Subcutaneous abdominal adipose tissue (tissue), 5 donors: Measurements from ENCODE around the gene GOLGA8B.
"Not testable (repeated sequence)": the region's sequence is repeated elsewhere in the genome, so short reads cannot be mapped to it uniquely, and the experiment has no call there.

Source experiments
- H3K27ac ChIP-seq: one replicate; pipeline ENCODE4 v1.7.0; 2013; ENCODE audit warnings: low read depth, mild to moderate bottlenecking, inconsistent platforms, low read length, moderate library complexity
- H3K27me3 ChIP-seq, 5 donors: one replicate each; pipeline ENCODE4 v1.7.0; 2013; ENCODE audit warnings: low read length in 5 of 5, inconsistent platforms in 1 of 5; ENCODE audit not compliant: control insufficient read depth in 5 of 5, insufficient read depth in 4 of 5
- H3K36me3 ChIP-seq, 5 donors: one replicate each; pipeline ENCODE4 v1.7.0; 2013; ENCODE audit warnings: low read length in 5 of 5; ENCODE audit not compliant: control insufficient read depth in 5 of 5, insufficient read depth in 5 of 5
- H3K4me1 ChIP-seq, 5 donors: one replicate each; pipeline ENCODE4 v1.7.0; 2013; ENCODE audit warnings: low read length in 5 of 5, mild to moderate bottlenecking in 3 of 5, moderate library complexity in 1 of 5; ENCODE audit not compliant: control insufficient read depth in 5 of 5, insufficient read depth in 5 of 5
- H3K4me3 ChIP-seq, 5 donors: one replicate each; pipeline ENCODE4 v1.7.0; 2013; ENCODE audit warnings: low read length in 5 of 5, low read depth in 1 of 5
- H3K9ac ChIP-seq, 5 donors: one replicate each; pipeline ENCODE4 v1.7.0; 2013; ENCODE audit warnings: low read length in 5 of 5, mild to moderate bottlenecking in 4 of 5, moderate library complexity in 3 of 5
- H3K9me3 ChIP-seq, 5 donors: one replicate each; pipeline ENCODE4 v1.7.0; 2013; ENCODE audit warnings: low read length in 5 of 5; ENCODE audit not compliant: control insufficient read depth in 5 of 5
- donor health status: healthy.
- donor health status: healthy.
- donor health status: healthy.
- donor health status: healthy.
- donor health status: healthy.

Gene GOLGA8B

GRCh38 chr15:34582461-34583371, 735 bp downstream of the GOLGA8B start:
- Histone ChIP-seq H3K9me3 (no peaks in the 10 kb centered on the region), H3K36me3 (no peaks in the 10 kb centered on the region), H3K4me3 (peak overlapping the region; percentile 69 to 85 (median 73)), H3K27ac (no peak overlapping the region), H3K27me3 (peaks cover 0 to 4% (median 0%) of the 10 kb centered on the region in 5 donors), H3K9ac (peak overlapping the region in 3 of 5 donors; percentile 66 to 75 (median 70)), H3K4me1 (peaks cover 2 to 27% (median 24%) of the 10 kb centered on the region in 5 donors)

- peaks cover 2 to 27% (median 24%) of the 10 kb centered on the region in 5 donors for H3K4me1 ChIP-seq
- peak overlapping the region in 3 of 5 donors; percentile 66 to 75 (median 70) for H3K9ac ChIP-seq
- not testable (repeated sequence) for H3K27ac ChIP-seq, H3K9me3 ChIP-seq, H3K36me3 ChIP-seq, H3K27me3 ChIP-seq
- peak overlapping the region; percentile 69 to 85 (median 73) for H3K4me3 ChIP-seq
These were observed 1.6 kb downstream of the GOLGA8B start for GRCh38 chr15:34581687-34582460.

- Histone ChIP-seq H3K9me3 (no peaks in the 10 kb centered on the region), H3K27me3 (peaks cover 0 to 4% (median 0%) of the 10 kb centered on the region in 5 donors), H3K36me3 (no peaks in the 10 kb centered on the region), H3K27ac (no peak overlapping the region), H3K4me3 (no peak overlapping the region), H3K9ac (no peak overlapping the region), H3K4me1 (peaks cover 2 to 27% (median 24%) of the 10 kb centered on the region in 5 donors)
These were observed 2.4 kb downstream of the GOLGA8B start for GRCh38 chr15:34581043-34581365.

GRCh38 chr15:34580251-34581042, 3.0 kb downstream of the GOLGA8B start:
- not testable (repeated sequence) for H3K9ac ChIP-seq, H3K27me3 ChIP-seq, H3K9me3 ChIP-seq, H3K36me3 ChIP-seq, H3K27ac ChIP-seq, H3K4me3 ChIP-seq
- H3K4me1 ChIP-seq: peaks cover 2 to 27% (median 24%) of the 10 kb centered on the region in 5 donors

GRCh38 chr15:34578283-34578674, 5.2 kb downstream of the GOLGA8B start:
- Histone ChIP-seq H3K9me3 (no peaks in the 10 kb centered on the region), H3K9ac (no peak overlapping the region), H3K4me1 (peaks cover 2 to 15% (median 12%) of the 10 kb centered on the region in 5 donors), H3K27ac (no peak overlapping the region), H3K4me3 (no peak overlapping the region), H3K27me3 (peaks cover 0 to 3% (median 0%) of the 10 kb centered on the region in 5 donors), H3K36me3 (no peaks in the 10 kb centered on the region)

- peaks cover 2 to 11% (median 8%) of the 10 kb centered on the region in 5 donors for H3K4me1 ChIP-seq
- H3K36me3 ChIP-seq, H3K9me3 ChIP-seq, H3K27me3 ChIP-seq, H3K4me3 ChIP-seq, H3K9ac ChIP-seq, H3K27ac ChIP-seq: not testable (repeated sequence)
These were observed 5.7 kb downstream of the GOLGA8B start for GRCh38 chr15:34577658-34578282.

GRCh38 chr15:34575035-34575434, 8.4 kb downstream of the GOLGA8B start:
- not testable (repeated sequence) for H3K9me3 ChIP-seq, H3K9ac ChIP-seq, H3K36me3 ChIP-seq, H3K4me1 ChIP-seq, H3K4me3 ChIP-seq, H3K27ac ChIP-seq, H3K27me3 ChIP-seq

GRCh38 chr15:34572921-34573320, 10.5 kb downstream of the GOLGA8B start:
- H3K27me3 ChIP-seq, H3K4me1 ChIP-seq, H3K27ac ChIP-seq, H3K36me3 ChIP-seq, H3K9me3 ChIP-seq, H3K4me3 ChIP-seq, H3K9ac ChIP-seq: not testable (repeated sequence)

- not testable (repeated sequence) for H3K27ac ChIP-seq, H3K4me3 ChIP-seq, H3K36me3 ChIP-seq, H3K9me3 ChIP-seq, H3K4me1 ChIP-seq, H3K9ac ChIP-seq, H3K27me3 ChIP-seq
These were observed 11.3 kb downstream of the GOLGA8B start for GRCh38 chr15:34572019-34572641.
